Ascending aorta (tissue), 2 donors: ENCODE measurements around the gene ACOXL. TPM values are rescaled to one million over a fixed set of nuclear protein-coding genes. Genes with fewer than 3 reads are reported as not detected.

ENCODE experiments used
- DNase-seq, 2 donors: peaks; one replicate each; pipeline ENCODE4 v3.0.0-alpha.2; 2019; ENCODE audit warnings: low spot score in 2 of 2
- H3K27ac ChIP-seq, 2 donors: fragments of 200-600 bp; sonication (generic); one replicate each; pipeline ENCODE4 v1.5.1; 2016 to 2017; ENCODE audit warnings: mild to moderate bottlenecking in 1 of 2
- H3K27me3 ChIP-seq: fragments of 200-600 bp; sonication (generic); one replicate; pipeline ENCODE4 v1.5.1; 2017
- H3K36me3 ChIP-seq, 2 donors: fragments of 200-600 bp; sonication (generic); one replicate each; pipeline ENCODE4 v1.5.1; 2016
- H3K4me1 ChIP-seq, 2 donors: fragments of 200-600 bp; sonication (generic); one replicate each; pipeline ENCODE4 v1.5.1; 2016 to 2017; ENCODE audit warnings: mild to moderate bottlenecking in 1 of 2
- H3K4me3 ChIP-seq, 2 donors: fragments of 200-600 bp; sonication (generic); one replicate each; pipeline ENCODE4 v1.5.1; 2016 to 2017; ENCODE audit warnings: mild to moderate bottlenecking in 1 of 2
- H3K9me3 ChIP-seq, 2 donors: fragments of 200-600 bp; sonication (generic); one replicate each; pipeline ENCODE4 v1.5.1; 2016
- intact Hi-C: fragments of 100-400 bp; cut with DNase I; formaldehyde crosslinking; loops from one replicate; pipeline ENCODE4 v1.15.1; 2023
- total RNA-seq: library from RNA; depleted of rRNA; stranded (reverse); fragments of >200 nt; gene quantifications from one replicate; pipeline ENCODE4 v1.1.0, GENCODE V29; 2016
- TF ChIP-seq, protein P1 (sequence below), 3 experiments: fragments of 200-600 bp in 2 of 3; fragments of 450-650 bp in 1 of 3; sonication (generic) in 2 of 3; IDR thresholded peaks; one replicate each; pipeline ENCODE4 v1.5.1; 2016 to 2019; ENCODE audit warnings: antibody characterized with exemption in 3 of 3, mild to moderate bottlenecking in 1 of 3, moderate library complexity in 1 of 3

The ACOXL gene
- total RNA-seq, 1 donor from 2014 or later: not detected

DNA sequence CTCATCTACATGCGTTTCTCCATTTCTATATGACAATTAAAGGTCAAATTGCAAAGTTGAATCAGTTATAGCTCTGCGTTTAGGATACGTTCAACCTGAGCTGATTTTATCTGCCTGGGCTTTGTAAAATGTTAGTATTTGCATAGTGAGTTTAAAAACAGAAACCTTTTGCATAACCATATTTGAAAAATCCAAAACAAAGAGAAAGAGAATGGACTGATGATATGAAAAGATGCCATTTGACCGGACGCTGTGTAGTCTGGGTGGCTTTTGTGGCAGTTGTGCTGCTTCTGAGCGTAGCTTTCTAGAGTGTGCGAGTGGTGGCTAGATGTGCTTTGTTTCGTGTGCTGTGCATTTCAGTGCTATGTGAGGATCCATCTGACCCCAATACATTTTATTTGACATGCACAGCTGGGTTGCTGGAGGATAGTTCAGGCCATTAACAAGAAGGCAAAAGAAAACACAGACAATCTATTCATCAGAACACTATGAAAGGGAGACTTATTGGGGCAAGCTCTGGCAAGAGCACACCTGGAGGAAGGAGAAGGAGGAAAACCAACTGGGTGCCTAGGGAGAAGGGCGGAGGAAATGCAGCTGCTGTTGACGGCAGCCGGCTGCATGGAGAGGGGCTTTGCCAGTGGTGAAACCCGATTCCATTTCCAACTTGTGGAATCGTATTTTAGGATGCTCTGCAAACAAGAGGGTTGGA, 126.8 kb downstream of the ACOXL start:
- Histone ChIP-seq H3K9me3 (no peaks in the 10 kb centered on the region), H3K4me3 (no peak overlapping the region), H3K4me1 (no peaks in the 10 kb centered on the region), H3K36me3 (no peaks in the 10 kb centered on the region), H3K27ac (no peak overlapping the region), H3K27me3 (no peaks in the 10 kb centered on the region)
- TF ChIP-seq, protein P1, sequence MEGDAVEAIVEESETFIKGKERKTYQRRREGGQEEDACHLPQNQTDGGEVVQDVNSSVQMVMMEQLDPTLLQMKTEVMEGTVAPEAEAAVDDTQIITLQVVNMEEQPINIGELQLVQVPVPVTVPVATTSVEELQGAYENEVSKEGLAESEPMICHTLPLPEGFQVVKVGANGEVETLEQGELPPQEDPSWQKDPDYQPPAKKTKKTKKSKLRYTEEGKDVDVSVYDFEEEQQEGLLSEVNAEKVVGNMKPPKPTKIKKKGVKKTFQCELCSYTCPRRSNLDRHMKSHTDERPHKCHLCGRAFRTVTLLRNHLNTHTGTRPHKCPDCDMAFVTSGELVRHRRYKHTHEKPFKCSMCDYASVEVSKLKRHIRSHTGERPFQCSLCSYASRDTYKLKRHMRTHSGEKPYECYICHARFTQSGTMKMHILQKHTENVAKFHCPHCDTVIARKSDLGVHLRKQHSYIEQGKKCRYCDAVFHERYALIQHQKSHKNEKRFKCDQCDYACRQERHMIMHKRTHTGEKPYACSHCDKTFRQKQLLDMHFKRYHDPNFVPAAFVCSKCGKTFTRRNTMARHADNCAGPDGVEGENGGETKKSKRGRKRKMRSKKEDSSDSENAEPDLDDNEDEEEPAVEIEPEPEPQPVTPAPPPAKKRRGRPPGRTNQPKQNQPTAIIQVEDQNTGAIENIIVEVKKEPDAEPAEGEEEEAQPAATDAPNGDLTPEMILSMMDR (IDR thresholded peaks at IDR 0.05): no peak
- intact Hi-C loops: no loop called here
- no peak for DNase-seq

DNA sequence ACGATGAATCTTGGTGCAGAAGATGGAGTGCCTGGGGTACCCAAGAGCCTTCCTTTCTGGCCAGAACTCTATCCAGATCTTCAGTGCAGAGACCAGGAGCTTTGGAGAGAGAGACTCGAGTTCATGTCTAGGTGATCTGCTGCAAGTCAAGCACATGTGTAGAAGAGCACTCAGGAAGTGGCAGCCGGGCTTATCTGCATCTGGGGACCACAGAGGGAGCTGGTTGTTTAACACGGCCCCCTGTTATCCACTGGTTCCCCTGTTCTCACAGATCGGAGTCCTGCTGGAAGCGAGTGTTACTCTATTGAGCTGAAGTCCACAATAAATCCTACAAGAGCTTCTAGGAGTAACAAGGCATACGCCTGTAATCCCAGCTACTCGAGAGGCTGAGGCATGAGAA, 128.3 kb downstream of the ACOXL start:
- intact Hi-C loops: no loop called here
- no peak overlapping the region for H3K4me3 ChIP-seq
- H3K4me1 ChIP-seq: no peaks in the 10 kb centered on the region
- H3K9me3 ChIP-seq: no peaks in the 10 kb centered on the region
- TF ChIP-seq, protein P1 (IDR thresholded peaks at IDR 0.05): no peak
- H3K36me3 ChIP-seq: no peaks in the 10 kb centered on the region
- no peak for DNase-seq
- no peaks in the 10 kb centered on the region for H3K27me3 ChIP-seq
- no peak overlapping the region for H3K27ac ChIP-seq

DNA sequence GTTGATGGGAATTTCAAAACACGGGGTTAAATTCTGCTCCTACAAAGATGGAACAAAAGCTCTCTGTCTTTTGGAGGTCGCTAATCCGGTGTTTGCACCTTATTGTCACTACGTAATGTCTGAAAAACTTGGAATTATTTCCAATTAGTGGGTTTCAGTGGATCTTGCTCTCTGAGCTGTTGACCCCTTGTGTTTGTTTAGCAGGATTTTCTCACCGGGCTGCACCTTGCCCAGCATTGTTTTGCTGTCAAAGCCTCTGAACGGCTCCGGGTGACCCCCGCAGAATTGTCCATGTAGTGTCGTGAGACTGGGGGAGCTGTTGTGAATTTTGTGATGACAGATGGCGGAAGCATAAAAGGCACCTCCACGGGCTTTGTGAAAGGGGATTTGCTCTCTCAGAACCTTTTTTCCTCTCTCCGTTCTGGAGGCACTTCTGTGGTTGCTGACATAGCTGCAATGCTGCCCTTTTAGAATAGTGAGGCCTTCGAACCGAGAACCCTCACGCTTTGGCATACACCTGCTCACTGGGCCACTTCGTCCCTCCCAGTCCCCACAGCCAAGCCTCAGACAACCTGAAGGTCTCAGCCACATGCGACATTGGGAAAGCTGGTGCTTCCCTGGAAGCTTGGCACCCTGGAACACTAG, 129.4 kb downstream of the ACOXL start:
- Histone ChIP-seq H3K36me3 (no peaks in the 10 kb centered on the region), H3K27me3 (no peaks in the 10 kb centered on the region), H3K4me3 (no peak overlapping the region), H3K4me1 (no peaks in the 10 kb centered on the region), H3K9me3 (no peaks in the 10 kb centered on the region), H3K27ac (no peak overlapping the region)
- intact Hi-C loops: no loop called here
- no peak for DNase-seq
- TF ChIP-seq, protein P1 (IDR thresholded peaks at IDR 0.05): no peak

DNA sequence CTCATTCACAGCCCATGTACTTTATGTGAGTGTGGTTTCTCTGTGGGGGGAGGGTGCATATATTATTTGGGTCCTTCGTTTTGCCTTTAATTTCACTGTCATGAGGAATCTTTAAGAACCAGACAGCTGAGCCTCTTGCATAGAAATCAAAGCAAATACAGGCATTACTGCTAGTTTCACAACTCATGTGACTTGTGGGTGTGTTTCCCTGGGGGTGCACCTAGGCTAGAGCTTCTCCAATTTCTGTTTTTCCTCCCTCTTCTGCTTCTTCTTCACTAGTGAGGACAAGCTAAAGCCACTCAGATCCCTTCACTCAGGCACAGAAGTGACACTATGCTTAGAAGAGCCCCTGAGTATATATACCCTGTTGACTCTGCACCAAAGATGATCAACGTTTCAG, 131.4 kb downstream of the ACOXL start:
- TF ChIP-seq, protein P1 (IDR thresholded peaks at IDR 0.05): no peak
- H3K36me3 ChIP-seq: no peaks in the 10 kb centered on the region
- intact Hi-C loops: no loop called here
- no peak for DNase-seq
- no peaks in the 10 kb centered on the region for H3K9me3 ChIP-seq
- H3K27ac ChIP-seq: no peak overlapping the region
- no peaks in the 10 kb centered on the region for H3K4me1 ChIP-seq
- no peak overlapping the region for H3K4me3 ChIP-seq
- H3K27me3 ChIP-seq: no peaks in the 10 kb centered on the region

DNA sequence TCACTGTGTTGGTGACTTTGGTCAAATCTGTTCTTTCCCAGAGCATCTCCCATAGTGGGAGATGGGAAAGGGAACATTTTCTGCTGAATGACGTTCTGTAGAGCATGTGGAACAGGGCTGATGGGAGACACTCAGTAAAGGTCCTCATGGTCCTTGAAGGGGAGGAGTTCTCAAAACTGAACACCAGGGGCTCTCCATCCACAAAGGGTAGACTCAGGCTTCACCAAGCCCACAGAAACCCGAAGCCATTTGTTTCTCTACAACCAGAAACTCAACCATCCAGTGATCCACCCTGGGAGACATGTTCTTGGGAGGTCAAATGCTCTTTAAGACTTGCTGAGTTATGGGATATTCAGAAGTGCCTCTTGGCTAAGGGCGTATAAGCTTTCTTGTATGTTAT, 131.8 kb downstream of the ACOXL start:
- Histone ChIP-seq H3K36me3 (no peaks in the 10 kb centered on the region), H3K27ac (no peak overlapping the region), H3K9me3 (no peaks in the 10 kb centered on the region), H3K4me1 (no peaks in the 10 kb centered on the region), H3K4me3 (no peak overlapping the region), H3K27me3 (no peaks in the 10 kb centered on the region)
- no peak for DNase-seq
- intact Hi-C loops: no loop called here
- TF ChIP-seq, protein P1 (IDR thresholded peaks at IDR 0.05): no peak
